Stimulated activated naive CD4-positive, alpha-beta T cell (primary cell): ENCODE data around the gene GRIN3A.
"Not testable (repeated sequence)": the region's sequence is repeated elsewhere in the genome, so short reads cannot be mapped to it uniquely, and the experiment has no call there.

Experiments used
- DNase-seq, 6 experiments: peaks; one replicate each; lab custom pipeline; 2025; lab: John Stamatoyannopoulos, UW

Gene GRIN3A

GRCh38 chr9:101578378-101578777 lies 160.1 kb downstream of the GRIN3A start:
- DNase-seq, result no peak

GRCh38 chr9:101574731-101575333 lies 163.6 kb downstream of the GRIN3A start:
- DNase-seq, result no peak

- DNase-seq, result peak in 3 of 6 experiments; percentile 8 to 28 (median 15)
These were observed 166.1 kb downstream of the GRIN3A start for GRCh38 chr9:101572316-101572715.

GRCh38 chr9:101571114-101571513 lies 167.3 kb downstream of the GRIN3A start:
- no peak for DNase-seq

GRCh38 chr9:101569741-101570501 lies 168.5 kb downstream of the GRIN3A start:
- peak in 3 of 6 experiments; percentile 83 to 89 (median 88) for DNase-seq

- no peak for DNase-seq
These were observed 170.6 kb downstream of the GRIN3A start for GRCh38 chr9:101567725-101568350.

- DNase-seq, result peak in 3 of 6 experiments; percentile 10 to 26 (median 20)
These were observed 171.3 kb downstream of the GRIN3A start for GRCh38 chr9:101566904-101567724.

GRCh38 chr9:101564252-101564651 lies 174.2 kb downstream of the GRIN3A start:
- no peak for DNase-seq

GRCh38 chr9:101562966-101563365 lies 175.5 kb downstream of the GRIN3A start:
- DNase-seq, result no peak

- no peak for DNase-seq
These were observed 176.7 kb downstream of the GRIN3A start for GRCh38 chr9:101561740-101562139.

GRCh38 chr9:101549472-101550098 lies 188.9 kb downstream of the GRIN3A start:
- not testable (repeated sequence) for DNase-seq

- DNase-seq, result no peak
These were observed 195.2 kb downstream of the GRIN3A start for GRCh38 chr9:101543098-101543735.

GRCh38 chr9:101540069-101540468 lies 198.4 kb downstream of the GRIN3A start:
- DNase-seq, result no peak

GRCh38 chr9:101536938-101537337 lies 201.5 kb downstream of the GRIN3A start:
- DNase-seq, result peak in 1 of 6 experiments; percentile 1

GRCh38 chr9:101536351-101536750 lies 202.1 kb downstream of the GRIN3A start:
- no peak for DNase-seq

- DNase-seq, result peak; percentile 98 to 100 (median 100)
These were observed 204.9 kb downstream of the GRIN3A start, which contains the start of gene RNF20 for GRCh38 chr9:101533334-101534204. RNF20 (plus strand) TSS chr9:101533853; CDS start chr9:101535424, 1,571 bp downstream.

- DNase-seq, result peak; percentile 25 to 54 (median 40)
These were observed 208.3 kb downstream of the GRIN3A start for GRCh38 chr9:101530076-101530711.

- no peak for DNase-seq
These were observed 210.4 kb downstream of the GRIN3A start for GRCh38 chr9:101528015-101528414.

- DNase-seq, result no peak
These were observed 211.4 kb downstream of the GRIN3A start for GRCh38 chr9:101527066-101527465.
